Activated T-helper 1 cell treated with anti-CD3 and anti-CD28 coated beads, Interleukin-2, amount 50 U/mL, for 16 hours (primary cell): ENCODE data around the gene PTPRT.

Source experiments
- DNase-seq, 2 donors: peaks; one replicate each; pipeline ENCODE4 v3.0.0-alpha.2; 2020; ENCODE audit warnings: low read depth in 1 of 2, low spot score in 1 of 2

PTPRT gene

GRCh38 chr20:43028470-43028869 lies 161.2 kb downstream of the PTPRT start:
- no peak for DNase-seq

GRCh38 chr20:43023836-43024235 lies 165.9 kb downstream of the PTPRT start:
- no peak for DNase-seq

GRCh38 chr20:43022568-43022967 lies 167.1 kb downstream of the PTPRT start:
- no peak for DNase-seq

GRCh38 chr20:43022081-43022480 lies 167.6 kb downstream of the PTPRT start:
- no peak for DNase-seq

DNA sequence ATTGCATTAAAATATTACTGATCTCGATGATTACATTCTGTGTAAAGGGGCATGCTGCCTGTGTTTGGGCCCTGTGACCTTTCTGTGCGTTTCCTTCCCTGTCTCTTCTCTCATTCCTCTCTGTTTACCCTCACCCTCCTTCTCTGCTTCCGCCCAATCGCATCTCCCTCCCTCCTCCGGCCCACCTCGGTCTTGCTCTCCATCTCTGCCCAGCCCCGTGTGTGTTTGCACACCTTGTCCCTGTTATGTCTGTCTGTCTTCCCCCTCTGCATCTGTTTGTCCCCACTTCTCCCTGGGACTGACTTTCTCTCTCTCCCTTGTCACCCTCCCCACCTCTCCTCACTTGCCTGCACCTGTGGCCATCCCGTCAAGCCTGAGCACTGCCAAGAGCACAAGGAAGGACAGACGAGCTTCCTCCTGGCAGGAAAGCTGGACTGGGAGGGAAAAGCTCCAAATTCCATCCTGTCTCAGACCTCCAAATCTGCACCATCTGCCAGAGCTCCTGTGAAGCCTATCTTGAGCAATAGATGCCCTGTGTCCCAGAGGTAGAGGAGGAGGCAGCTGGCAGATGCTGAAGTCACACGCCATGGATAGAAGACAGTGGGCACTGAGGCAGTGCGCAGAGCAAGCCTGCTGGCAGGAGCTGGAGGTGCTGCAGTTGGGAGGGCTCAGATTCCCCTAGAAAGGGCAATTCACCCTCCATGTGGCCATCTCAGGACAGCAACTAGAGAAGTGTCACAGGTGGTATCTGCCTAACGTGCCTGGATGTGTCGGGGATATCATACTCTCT lies 172.3 kb downstream of the PTPRT start:
- no peak for DNase-seq

- no peak for DNase-seq
Measured at GRCh38 chr20:43016257-43016656, 173.4 kb downstream of the PTPRT start.

GRCh38 chr20:43015566-43015965 lies 174.1 kb downstream of the PTPRT start:
- no peak for DNase-seq

GRCh38 chr20:43014206-43014605 lies 175.5 kb downstream of the PTPRT start:
- DNase-seq, result no peak

DNA sequence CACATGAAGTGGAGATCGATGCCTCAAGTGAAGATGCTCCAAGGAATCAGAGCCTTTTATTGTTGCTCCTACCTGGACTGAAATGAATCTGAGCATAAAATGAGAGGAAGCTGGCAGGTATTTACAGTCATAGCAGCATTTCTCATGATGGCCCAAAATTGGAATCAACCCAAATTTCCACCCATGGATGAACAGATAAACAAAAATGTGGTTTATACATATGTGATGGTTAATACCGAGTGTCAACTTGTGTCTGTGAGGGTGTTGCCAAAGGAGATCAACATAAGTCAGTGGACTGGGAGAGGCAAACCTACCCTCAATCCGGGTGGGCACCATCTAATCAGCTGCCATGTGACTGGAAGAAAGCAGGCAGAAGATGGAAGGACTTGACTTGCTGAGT lies 178.2 kb downstream of the PTPRT start:
- DNase-seq, result no peak

DNA sequence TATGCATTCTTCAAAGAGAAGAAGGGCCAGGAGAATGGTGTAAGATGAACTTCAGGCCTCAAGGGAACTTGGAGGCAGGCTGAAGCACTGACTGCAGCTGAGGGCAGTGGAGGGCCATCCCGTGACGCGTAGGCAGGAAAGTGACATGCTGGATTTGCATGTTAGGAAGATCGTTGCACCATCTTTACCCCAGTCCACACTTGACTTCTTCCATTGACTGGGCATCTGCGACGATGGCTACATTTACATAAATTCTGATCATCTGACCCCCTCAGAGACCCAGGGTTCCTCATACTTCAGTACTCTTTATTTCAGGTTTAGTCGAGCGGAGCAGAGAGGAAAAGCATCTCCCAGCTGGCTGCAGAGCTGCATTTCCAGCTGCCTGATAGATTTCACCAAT lies 180.2 kb downstream of the PTPRT start:
- no peak for DNase-seq

GRCh38 chr20:43007525-43007924 lies 182.2 kb downstream of the PTPRT start:
- no peak for DNase-seq

- DNase-seq, result no peak
Measured at GRCh38 chr20:43006651-43007375, 182.9 kb downstream of the PTPRT start.

- no peak for DNase-seq
Measured at GRCh38 chr20:43003318-43003944, 186.3 kb downstream of the PTPRT start.

- no peak for DNase-seq
Measured at GRCh38 chr20:42996141-42996540, 193.6 kb downstream of the PTPRT start.

GRCh38 chr20:42988319-42988718 lies 201.4 kb downstream of the PTPRT start:
- DNase-seq, result no peak

- no peak for DNase-seq
Measured at GRCh38 chr20:42987376-42988114, 202.2 kb downstream of the PTPRT start.

DNA sequence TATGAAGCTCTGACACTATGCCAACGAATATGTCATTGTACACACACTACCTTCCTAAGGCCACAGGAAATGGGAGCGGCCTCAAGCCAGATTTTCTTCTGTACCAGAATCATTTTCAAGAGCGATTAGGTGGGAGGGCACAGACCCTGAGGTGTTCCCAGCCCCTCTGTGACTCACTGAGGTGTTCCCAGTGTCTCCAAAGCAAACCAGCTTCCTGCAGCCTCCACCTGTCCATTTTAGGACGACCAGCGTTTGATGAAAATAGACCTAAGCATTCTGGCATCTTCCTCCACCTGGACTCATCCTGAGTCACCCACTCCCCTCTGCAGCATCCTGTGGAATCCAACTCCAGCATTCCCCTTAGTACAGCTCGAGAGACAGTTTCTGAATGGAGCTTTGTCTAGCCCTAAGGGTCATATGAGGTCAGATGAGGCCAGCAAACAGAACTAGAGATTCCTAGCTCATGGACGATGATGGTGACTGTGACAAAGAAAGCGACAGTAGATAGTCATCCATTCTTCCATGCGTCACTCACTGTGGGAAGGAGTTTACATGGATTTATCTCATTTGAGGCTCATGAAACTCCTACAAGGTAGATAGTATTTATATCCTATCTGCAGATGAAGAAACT lies 203.4 kb downstream of the PTPRT start:
- no peak for DNase-seq

DNA sequence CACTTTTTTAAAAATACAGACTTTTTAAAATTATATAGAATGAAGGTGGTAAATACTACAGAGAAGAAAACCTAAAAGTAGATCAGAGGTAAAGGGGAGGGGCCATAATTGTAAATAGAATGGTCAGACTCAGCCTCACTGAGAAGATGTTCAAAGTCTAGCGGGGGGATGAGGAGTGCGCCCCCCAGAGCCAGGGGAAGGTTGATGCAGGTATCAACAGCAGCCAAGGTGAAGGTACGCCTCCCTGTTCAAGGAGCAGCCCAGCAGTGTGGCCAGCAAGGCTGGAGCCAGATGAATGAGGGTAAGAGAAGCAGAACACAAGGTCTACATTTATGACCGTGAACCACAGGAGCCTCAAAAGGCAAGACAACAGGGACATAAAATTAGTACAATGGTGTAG lies 204.1 kb downstream of the PTPRT start:
- DNase-seq, result no peak

DNA sequence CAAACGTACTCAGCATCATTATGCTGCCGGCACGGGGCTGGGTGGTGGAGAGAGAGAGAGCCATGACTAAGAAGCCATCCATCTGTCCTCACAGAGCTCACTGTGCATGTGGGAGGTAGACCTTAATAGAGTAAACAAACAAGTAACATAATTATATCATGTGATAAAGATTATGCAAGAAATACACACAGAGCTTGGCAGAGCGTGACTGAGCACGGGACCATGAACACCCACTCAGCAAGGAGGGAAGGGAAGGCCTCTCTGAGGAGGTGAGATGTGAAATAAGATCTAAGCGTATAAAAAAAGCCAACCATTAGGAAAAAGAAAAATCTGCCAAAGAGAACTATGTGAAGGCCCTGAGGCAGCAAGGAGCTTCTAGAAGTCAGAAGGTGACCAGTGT lies 207.5 kb downstream of the PTPRT start:
- no peak for DNase-seq

DNA sequence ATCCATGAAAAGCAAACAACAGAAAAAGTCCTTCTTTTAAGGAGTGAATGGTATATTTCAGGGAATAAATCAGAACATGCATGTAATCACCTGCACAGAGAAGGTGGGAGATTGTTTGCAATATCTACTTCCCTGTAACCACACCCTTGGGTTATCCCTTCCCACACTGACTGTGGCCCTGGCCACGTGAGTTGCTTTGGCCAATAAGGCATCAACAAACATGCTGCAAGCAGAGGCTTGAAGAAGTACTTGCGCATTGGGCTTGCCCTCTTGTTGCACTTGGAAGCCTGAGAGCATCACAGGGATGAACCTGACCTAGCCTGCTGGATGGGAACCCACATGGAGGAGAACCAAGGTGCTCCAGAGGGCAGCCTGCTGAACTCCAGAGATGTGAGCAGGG lies 208.5 kb downstream of the PTPRT start:
- DNase-seq, result no peak

DNA sequence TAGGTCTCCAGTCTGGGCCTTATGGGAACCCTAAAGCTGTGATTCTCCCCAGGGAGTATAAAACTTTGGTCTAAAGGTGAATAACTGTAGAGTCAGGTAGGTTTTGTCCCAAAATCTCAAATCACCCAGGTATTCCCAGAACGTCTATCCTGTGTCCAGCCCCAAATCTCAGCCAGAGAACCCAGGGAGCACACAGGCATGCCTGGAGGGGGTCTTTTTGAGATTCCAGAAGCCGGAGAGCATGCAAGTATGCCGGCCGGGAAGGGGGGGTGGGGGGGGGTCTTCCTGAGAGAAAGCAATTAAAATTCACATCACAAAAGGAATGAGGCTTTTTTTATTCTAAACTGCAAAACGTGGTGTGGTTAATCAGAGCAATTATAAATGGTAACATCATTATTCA lies 210.0 kb downstream of the PTPRT start:
- DNase-seq, result no peak
